C4-2B (cell line): Measurements from ENCODE around the gene DST.

Experiments used
- CTCF ChIP-seq: fragments of 450-650 bp; conservative IDR thresholded peaks from 2 replicates; pipeline ENCODE4 v1.5.1; 2017; ENCODE audit warnings: mild to moderate bottlenecking
- ZFX ChIP-seq: fragments of 450-650 bp; IDR thresholded peaks from 2 replicates; pipeline ENCODE4 v1.6.1; 2017

GRCh38 chr6:56420296-56420695 is 222.4 kb downstream of the DST start:
- TF ChIP-seq ZFX (no peak), CTCF (no peak)
